ENCODE data around the gene ADIPOR1.
"Not testable (repeated sequence)": the region's sequence is repeated elsewhere in the genome, so short reads cannot be mapped to it uniquely, and the experiment has no call there.

ADIPOR1 gene, protein sequence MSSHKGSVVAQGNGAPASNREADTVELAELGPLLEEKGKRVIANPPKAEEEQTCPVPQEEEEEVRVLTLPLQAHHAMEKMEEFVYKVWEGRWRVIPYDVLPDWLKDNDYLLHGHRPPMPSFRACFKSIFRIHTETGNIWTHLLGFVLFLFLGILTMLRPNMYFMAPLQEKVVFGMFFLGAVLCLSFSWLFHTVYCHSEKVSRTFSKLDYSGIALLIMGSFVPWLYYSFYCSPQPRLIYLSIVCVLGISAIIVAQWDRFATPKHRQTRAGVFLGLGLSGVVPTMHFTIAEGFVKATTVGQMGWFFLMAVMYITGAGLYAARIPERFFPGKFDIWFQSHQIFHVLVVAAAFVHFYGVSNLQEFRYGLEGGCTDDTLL

DNA sequence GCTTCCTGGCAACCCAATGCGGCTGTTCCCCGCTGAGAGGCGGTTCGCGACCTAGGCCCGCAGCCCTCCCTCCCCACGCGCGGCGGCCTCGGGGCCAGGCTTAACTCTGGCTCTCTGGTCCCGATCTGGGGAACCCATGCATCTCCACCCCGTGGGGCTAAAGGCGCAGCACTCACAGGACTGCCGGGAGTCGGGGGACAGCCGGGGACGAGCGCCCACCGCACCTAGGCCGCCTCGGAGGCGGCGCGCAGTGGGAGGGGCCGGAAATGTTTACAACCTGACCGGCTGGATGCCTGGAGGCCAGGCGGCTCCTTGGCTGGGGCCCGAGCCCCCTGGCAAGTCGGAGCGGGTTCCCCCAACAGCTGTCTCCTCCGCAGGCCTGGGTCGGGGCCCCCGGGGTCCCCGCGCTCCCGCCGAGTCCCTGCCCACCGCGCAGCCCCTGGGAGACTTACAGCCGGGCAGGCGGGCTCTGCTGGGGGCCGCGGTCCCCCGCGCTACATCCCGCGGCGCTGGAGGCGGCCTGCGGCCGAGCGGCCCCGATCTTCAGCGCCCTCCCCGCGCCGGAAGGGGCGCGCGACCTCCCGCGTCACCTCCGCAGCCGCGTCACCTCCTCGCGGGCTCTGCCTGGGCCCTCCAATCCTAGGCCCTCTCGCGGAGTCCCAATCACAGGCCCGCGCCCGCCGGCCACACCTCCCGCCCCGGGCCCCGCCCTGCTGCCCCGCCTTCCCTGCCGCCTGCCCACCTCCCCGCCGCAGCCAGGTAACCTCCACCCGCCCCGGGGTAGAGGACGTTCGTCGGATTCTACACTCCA lies at the start of gene ADIPOR1:
TSS of gene ADIPOR1 (minus strand) at position 580 of the 811 bp plus-strand sequence. CDS start 7,242 bp downstream, outside the sequence.
- peaks cover 10% of the 10 kb centered on the region; the same call in 1 of the 2 replicates for H3K4me1 ChIP-seq (ENCODE audit: control insufficient read depth, insufficient read depth, low read length)
- no peaks in the 10 kb centered on the region for H3K27me3 ChIP-seq (ENCODE audit: control insufficient read depth, insufficient read depth, low read length)
- H3K4me3 ChIP-seq (ENCODE audit: low read depth, low read length): peak within 1 kb of the TSS; percentile 71
- peak within 1 kb of the TSS; percentile 86 for H3K27ac ChIP-seq (ENCODE audit: low read depth, low read length)
- peak within 1 kb of the TSS; percentile 94 for H3K9ac ChIP-seq (ENCODE audit: low read length)
- peaks cover 17% of the 10 kb centered on the region for H3K36me3 ChIP-seq (ENCODE audit: control insufficient read depth, insufficient read depth, low read length)
- no peaks in the 10 kb centered on the region for H3K9me3 ChIP-seq (ENCODE audit: control insufficient read depth, insufficient read depth, low read depth, low read length)

DNA sequence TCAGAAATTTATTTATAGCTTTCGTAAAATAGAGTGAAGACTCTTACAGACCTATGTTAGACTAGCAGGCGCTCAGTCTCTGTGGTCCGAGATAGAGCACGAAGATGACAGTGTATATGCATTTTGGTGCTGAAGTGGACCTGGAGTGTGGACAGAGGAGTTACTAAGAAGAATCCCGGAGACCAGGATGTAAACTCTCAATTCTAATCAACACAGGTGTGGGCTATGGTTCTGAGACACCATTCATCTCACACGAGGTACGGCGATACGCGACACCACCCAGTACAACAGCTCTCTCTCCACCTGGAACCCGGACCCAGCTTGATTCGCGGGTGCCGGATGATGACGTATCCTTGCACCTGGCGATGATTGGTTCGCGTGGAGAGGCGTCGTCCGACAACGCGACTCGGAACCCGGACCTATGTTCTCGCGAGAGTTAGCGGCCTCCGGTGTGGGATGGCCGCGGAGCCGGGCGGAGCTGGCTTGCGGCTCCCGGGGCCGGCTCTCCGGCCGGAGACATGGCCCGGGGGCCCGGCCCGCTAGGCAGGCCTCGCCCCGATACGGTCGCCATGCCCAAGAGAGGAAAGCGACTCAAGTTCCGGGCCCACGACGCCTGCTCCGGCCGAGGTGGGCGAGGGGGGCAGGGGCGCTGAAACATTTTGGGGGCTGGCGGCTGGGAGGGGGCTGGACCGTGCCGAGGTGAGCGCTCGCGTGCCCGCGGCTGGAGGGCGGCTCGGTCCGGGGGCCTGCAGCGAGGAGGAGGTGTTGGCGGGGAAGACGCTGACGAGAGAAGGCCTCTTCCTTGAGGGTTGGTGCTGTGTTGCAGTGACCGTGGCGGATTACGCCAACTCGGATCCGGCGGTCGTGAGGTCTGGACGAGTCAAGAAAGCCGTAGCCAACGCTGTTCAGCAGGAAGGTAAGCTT lies 49.1 kb upstream of the ADIPOR1 start, which contains the start of gene TMEM183A:
TSS of gene TMEM183A (plus strand) at position 427 of the 924 bp plus-strand sequence. CDS start at position 519, 92 bp downstream.
- Histone ChIP-seq H3K27me3 (ENCODE audit: control insufficient read depth, insufficient read depth, low read length) (no peaks in the 10 kb centered on the region), H3K9me3 (ENCODE audit: control insufficient read depth, insufficient read depth, low read depth, low read length) (no peaks in the 10 kb centered on the region), H3K4me1 (ENCODE audit: control insufficient read depth, insufficient read depth, low read length) (peaks cover 12% of the 10 kb centered on the region), H3K9ac (ENCODE audit: low read length) (peak within 1 kb of the TSS; percentile 92), H3K4me3 (ENCODE audit: low read depth, low read length) (peak within 1 kb of the TSS; percentile 77), H3K36me3 (ENCODE audit: control insufficient read depth, insufficient read depth, low read length) (peaks cover 36% of the 10 kb centered on the region), H3K27ac (ENCODE audit: low read depth, low read length) (peak within 1 kb of the TSS; percentile 94)

- H3K9me3 ChIP-seq (ENCODE audit: control insufficient read depth, insufficient read depth, low read depth, low read length); H3K27me3 ChIP-seq (ENCODE audit: control insufficient read depth, insufficient read depth, low read length): not testable (repeated sequence)
- Histone ChIP-seq H3K27ac (ENCODE audit: low read depth, low read length) (peak overlapping the region; percentile 94), H3K9ac (ENCODE audit: low read length) (peak overlapping the region; percentile 92), H3K4me1 (ENCODE audit: control insufficient read depth, insufficient read depth, low read length) (peaks cover 12% of the 10 kb centered on the region), H3K36me3 (ENCODE audit: control insufficient read depth, insufficient read depth, low read length) (peaks cover 21% of the 10 kb centered on the region), H3K4me3 (ENCODE audit: low read depth, low read length) (peak overlapping the region; percentile 77)
These were observed 47.5 kb upstream of the ADIPOR1 start for GRCh38 chr1:203005395-203006142.

DNA sequence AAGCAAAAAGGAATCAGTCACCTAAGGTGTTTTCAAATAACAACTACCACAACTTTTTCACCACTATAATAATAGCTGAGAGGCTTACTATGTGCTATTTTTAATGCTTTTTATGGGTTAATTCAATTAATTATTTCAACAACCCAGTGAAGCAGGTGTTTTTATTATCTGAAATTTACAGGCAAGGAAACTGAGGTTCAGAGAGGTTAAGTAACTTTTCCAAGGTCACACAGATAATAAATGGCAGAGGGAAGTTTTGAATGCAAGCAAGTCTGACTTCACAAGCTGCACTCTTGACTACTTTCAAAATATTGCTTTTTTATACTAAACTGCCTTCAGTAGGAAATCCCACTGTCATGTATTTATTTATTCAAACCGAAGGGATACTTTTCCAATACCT lies 44.8 kb upstream of the ADIPOR1 start:
- Histone ChIP-seq H3K4me3 (ENCODE audit: low read depth, low read length) (no peak overlapping the region), H3K4me1 (ENCODE audit: control insufficient read depth, insufficient read depth, low read length) (peaks cover 12% of the 10 kb centered on the region), H3K27me3 (ENCODE audit: control insufficient read depth, insufficient read depth, low read length) (no peaks in the 10 kb centered on the region), H3K9me3 (ENCODE audit: control insufficient read depth, insufficient read depth, low read depth, low read length) (no peaks in the 10 kb centered on the region), H3K27ac (ENCODE audit: low read depth, low read length) (no peak overlapping the region), H3K36me3 (ENCODE audit: control insufficient read depth, insufficient read depth, low read length) (no peaks in the 10 kb centered on the region), H3K9ac (ENCODE audit: low read length) (no peak overlapping the region)

- Histone ChIP-seq H3K27ac (ENCODE audit: low read depth, low read length) (no peak overlapping the region), H3K9me3 (ENCODE audit: control insufficient read depth, insufficient read depth, low read depth, low read length) (no peaks in the 10 kb centered on the region), H3K9ac (ENCODE audit: low read length) (no peak overlapping the region), H3K4me3 (ENCODE audit: low read depth, low read length) (no peak overlapping the region), H3K36me3 (ENCODE audit: control insufficient read depth, insufficient read depth, low read length) (no peaks in the 10 kb centered on the region), H3K27me3 (ENCODE audit: control insufficient read depth, insufficient read depth, low read length) (no peaks in the 10 kb centered on the region), H3K4me1 (ENCODE audit: control insufficient read depth, insufficient read depth, low read length) (peaks cover 12% of the 10 kb centered on the region)
These were observed 43.9 kb upstream of the ADIPOR1 start for GRCh38 chr1:203001986-203002385.

DNA sequence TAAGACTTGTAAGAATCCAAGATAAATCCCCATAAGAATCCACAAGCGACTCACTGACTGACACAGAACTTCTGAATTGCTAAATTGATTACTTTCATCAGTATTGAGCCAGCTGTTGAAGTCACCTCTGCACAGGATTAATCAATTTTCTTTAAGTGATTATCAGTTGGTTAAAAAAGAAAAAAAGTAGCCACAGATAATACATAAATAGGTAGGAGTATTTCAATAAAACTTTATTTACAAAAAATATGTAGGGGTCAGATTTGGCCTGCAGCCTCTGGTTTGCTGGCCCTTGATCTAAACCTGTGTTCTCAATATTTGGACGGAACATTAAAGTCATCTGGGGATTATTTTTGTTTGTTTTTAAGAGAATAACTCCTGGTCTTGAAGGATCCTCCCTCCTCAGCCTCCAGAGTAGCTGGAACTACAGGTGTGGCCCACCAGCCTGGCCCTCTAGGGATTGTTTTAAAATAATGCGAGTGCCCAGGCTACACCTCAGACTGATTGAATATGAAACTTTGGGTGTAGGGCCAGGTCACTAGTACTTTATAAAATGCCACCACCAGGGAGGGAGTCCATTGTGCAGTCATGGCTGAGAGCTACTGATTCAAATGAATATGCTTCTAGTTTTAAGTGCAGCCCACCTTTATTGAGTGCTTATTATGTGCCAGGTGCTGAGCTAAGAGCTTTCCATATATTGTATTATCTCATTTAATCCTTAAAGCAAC lies 42.3 kb upstream of the ADIPOR1 start:
- Histone ChIP-seq H3K4me1 (ENCODE audit: control insufficient read depth, insufficient read depth, low read length) (peaks cover 5% of the 10 kb centered on the region; the same call in 1 of the 2 replicates), H3K27me3 (ENCODE audit: control insufficient read depth, insufficient read depth, low read length) (no peaks in the 10 kb centered on the region), H3K4me3 (ENCODE audit: low read depth, low read length) (no peak overlapping the region), H3K36me3 (ENCODE audit: control insufficient read depth, insufficient read depth, low read length) (no peaks in the 10 kb centered on the region), H3K9ac (ENCODE audit: low read length) (no peak overlapping the region), H3K9me3 (ENCODE audit: control insufficient read depth, insufficient read depth, low read depth, low read length) (no peaks in the 10 kb centered on the region), H3K27ac (ENCODE audit: low read depth, low read length) (no peak overlapping the region)

- no peak overlapping the region for H3K4me3 ChIP-seq (ENCODE audit: low read depth, low read length)
- no peak overlapping the region for H3K9ac ChIP-seq (ENCODE audit: low read length)
- H3K9me3 ChIP-seq (ENCODE audit: control insufficient read depth, insufficient read depth, low read depth, low read length): no peaks in the 10 kb centered on the region
- H3K36me3 ChIP-seq (ENCODE audit: control insufficient read depth, insufficient read depth, low read length): no peaks in the 10 kb centered on the region
- no peaks in the 10 kb centered on the region for H3K27me3 ChIP-seq (ENCODE audit: control insufficient read depth, insufficient read depth, low read length)
- H3K4me1 ChIP-seq (ENCODE audit: control insufficient read depth, insufficient read depth, low read length): no peaks in the 10 kb centered on the region
- H3K27ac ChIP-seq (ENCODE audit: low read depth, low read length): no peak overlapping the region
These were observed 41.0 kb upstream of the ADIPOR1 start for GRCh38 chr1:202998836-202999750.

DNA sequence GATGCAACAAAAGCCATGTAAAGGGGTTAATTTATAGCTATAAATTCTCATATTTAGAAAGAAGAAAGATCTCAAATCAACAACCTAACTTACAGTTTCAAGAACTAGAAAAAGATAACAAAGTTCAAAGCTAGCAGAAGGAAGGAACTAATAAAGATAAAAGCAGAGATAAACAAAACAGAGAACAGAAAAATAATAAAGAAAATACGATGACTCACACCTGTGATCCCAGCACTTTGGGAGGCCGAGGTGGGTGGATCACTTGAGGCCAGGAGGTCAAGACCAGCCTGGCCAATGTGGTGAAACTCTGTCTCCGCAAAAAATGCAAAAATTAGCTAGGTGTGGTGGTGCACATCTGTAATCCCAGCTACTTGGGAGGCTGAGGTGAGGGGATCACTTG lies 36.6 kb upstream of the ADIPOR1 start:
- Histone ChIP-seq H3K27me3 (ENCODE audit: control insufficient read depth, insufficient read depth, low read length) (no peaks in the 10 kb centered on the region), H3K4me3 (ENCODE audit: low read depth, low read length) (no peak overlapping the region), H3K27ac (ENCODE audit: low read depth, low read length) (no peak overlapping the region)

GRCh38 chr1:202991112-202991511 lies 33.0 kb upstream of the ADIPOR1 start:
- Histone ChIP-seq H3K9me3 (ENCODE audit: control insufficient read depth, insufficient read depth, low read depth, low read length) (no peaks in the 10 kb centered on the region), H3K4me3 (ENCODE audit: low read depth, low read length) (no peak overlapping the region), H3K4me1 (ENCODE audit: control insufficient read depth, insufficient read depth, low read length) (peaks cover 3% of the 10 kb centered on the region; the same call in 1 of the 2 replicates), H3K36me3 (ENCODE audit: control insufficient read depth, insufficient read depth, low read length) (no peaks in the 10 kb centered on the region), H3K27ac (ENCODE audit: low read depth, low read length) (no peak overlapping the region), H3K27me3 (ENCODE audit: control insufficient read depth, insufficient read depth, low read length) (0 out of 2 replicates have a peak, but pooled peaks cover 3% of the 10 kb centered on the region), H3K9ac (ENCODE audit: low read length) (no peak overlapping the region)

More for the DNA sequence above, 36.6 kb upstream of the ADIPOR1 start:
- no peaks in the 10 kb centered on the region for H3K9me3 ChIP-seq (ENCODE audit: control insufficient read depth, insufficient read depth, low read depth, low read length)
- H3K4me1 ChIP-seq (ENCODE audit: control insufficient read depth, insufficient read depth, low read length): no peaks in the 10 kb centered on the region
- no peaks in the 10 kb centered on the region for H3K36me3 ChIP-seq (ENCODE audit: control insufficient read depth, insufficient read depth, low read length)
- no peak overlapping the region for H3K9ac ChIP-seq (ENCODE audit: low read length)
